T-helper 17 cell (primary cell): ENCODE results near the gene ECSIT. TPM values are rescaled to one million over a fixed set of nuclear protein-coding genes. Genes with fewer than 3 reads are reported as not detected.

ENCODE experiments used
- ATAC-seq: fragments of 150-1000 bp; cut with Tn5 transposase; 2 replicates; pipeline ENCODE4 v1.10.0; 2021; ENCODE audit warnings: mild to moderate bottlenecking, moderate library complexity
- DNase-seq, 3 donors: peaks; one replicate each; pipeline versions ENCODE4 v3.0.0 to v3.0.0-alpha.2; 2020 to 2021
- H3K9me3 ChIP-seq: one replicate; pipeline ENCODE4 v1.7.0; 2013; ENCODE audit warnings: low read length, mild to moderate bottlenecking; ENCODE audit not compliant: control insufficient read depth, poor library complexity, severe bottlenecking
- H3K27ac Mint-ChIP-seq: one replicate; pipeline ENCODE4 v1.8.0; 2022; ENCODE audit warnings: mild to moderate bottlenecking, moderate library complexity, mixed read lengths
- H3K27me3 Mint-ChIP-seq: one replicate; pipeline ENCODE4 v1.8.0; 2022; ENCODE audit warnings: mixed read lengths
- H3K36me3 Mint-ChIP-seq: one replicate; pipeline ENCODE4 v1.8.0; 2022; ENCODE audit warnings: low read depth, mixed read lengths
- H3K4me1 Mint-ChIP-seq: one replicate; pipeline ENCODE4 v1.8.0; 2022; ENCODE audit warnings: mild to moderate bottlenecking, mixed read lengths
- H3K4me3 Mint-ChIP-seq: one replicate; pipeline ENCODE4 v1.8.0; 2022; ENCODE audit warnings: mild to moderate bottlenecking, moderate library complexity, mixed read lengths
- total RNA-seq, 4 donors: library from RNA in 2 of 4; stranded (reverse) in 2 of 4; gene quantifications; one replicate each; pipeline ENCODE4 v1.2.3 and lab custom pipeline; 2022 to 2026

Gene ECSIT
- total RNA-seq, 2 donors from 2014 or later = 22.6 to 23.9 TPM

GRCh38 chr19:11558881-11559828, 30.2 kb upstream of the ECSIT start, which contains the start of gene ELOF1:
Gene ELOF1, minus strand, starts transcription at chr19:11559230. Its CDS starts 4,883 bp downstream, at chr19:11554347.
- Mint-ChIP-seq H3K27me3 (no peaks in the 10 kb centered on the region), H3K4me1 (peaks cover 40% of the 10 kb centered on the region), H3K36me3 (peaks cover 6% of the 10 kb centered on the region), H3K4me3 (peak within 1 kb of the TSS; percentile 98), H3K27ac (peak within 1 kb of the TSS; percentile 86)
- DNase-seq (peak; percentile 92 to 94 (median 93)), ATAC-seq (peak; percentile 94)
- H3K9me3 ChIP-seq = no peaks in the 10 kb centered on the region

GRCh38 chr19:11556634-11557420, 27.9 kb upstream of the ECSIT start:
- H3K9me3 ChIP-seq = no peaks in the 10 kb centered on the region
- Mint-ChIP-seq H3K4me3 (peak overlapping the region; percentile 78), H3K36me3 (peaks cover 6% of the 10 kb centered on the region), H3K27me3 (no peaks in the 10 kb centered on the region), H3K27ac (peak overlapping the region; percentile 72), H3K4me1 (peaks cover 40% of the 10 kb centered on the region)
- no peak for DNase-seq
- ATAC-seq = no peak

DNA sequence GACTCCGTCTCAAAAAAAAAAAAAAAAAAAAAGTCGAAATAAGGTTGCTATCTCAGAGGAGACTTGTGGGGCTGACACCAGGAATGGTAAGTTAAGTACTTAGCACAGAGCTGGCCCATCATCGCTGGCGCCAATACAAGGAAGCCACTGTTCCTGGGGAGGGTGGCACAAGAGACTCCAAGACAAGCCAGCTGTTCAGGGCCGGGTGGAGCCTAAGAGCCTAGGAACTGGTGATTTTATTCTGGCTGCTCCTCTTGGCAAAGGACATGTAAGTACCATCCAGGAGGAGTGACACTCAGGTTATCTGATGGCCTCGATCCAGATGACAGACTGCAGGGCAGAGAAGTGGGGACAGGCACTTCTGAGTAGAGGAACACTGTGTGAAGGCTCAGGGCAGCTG, 26.3 kb upstream of the ECSIT start:
- Mint-ChIP-seq H3K27ac (no peak overlapping the region), H3K4me3 (peak overlapping the region; percentile 50), H3K4me1 (peaks cover 34% of the 10 kb centered on the region), H3K36me3 (peaks cover 6% of the 10 kb centered on the region), H3K27me3 (no peaks in the 10 kb centered on the region)
- no peaks in the 10 kb centered on the region for H3K9me3 ChIP-seq
- DNase-seq = no peak
- ATAC-seq = no peak

GRCh38 chr19:11554160-11554559, 25.2 kb upstream of the ECSIT start:
- H3K9me3 ChIP-seq = no peaks in the 10 kb centered on the region
- H3K27ac Mint-ChIP-seq = peak overlapping the region; percentile 34
- H3K36me3 Mint-ChIP-seq = peaks cover 4% of the 10 kb centered on the region
- peaks cover 30% of the 10 kb centered on the region for H3K4me1 Mint-ChIP-seq
- no peak for DNase-seq
- no peaks in the 10 kb centered on the region for H3K27me3 Mint-ChIP-seq
- no peak for ATAC-seq
- H3K4me3 Mint-ChIP-seq = peak overlapping the region; percentile 70

- Mint-ChIP-seq H3K27me3 (no peaks in the 10 kb centered on the region), H3K36me3 (peaks cover 3% of the 10 kb centered on the region), H3K27ac (peak overlapping the region; percentile 34), H3K4me1 (peaks cover 23% of the 10 kb centered on the region), H3K4me3 (no peak overlapping the region)
- ATAC-seq (no peak), DNase-seq (no peak)
- no peaks in the 10 kb centered on the region for H3K9me3 ChIP-seq
Measured at GRCh38 chr19:11552666-11553372, 23.9 kb upstream of the ECSIT start.

DNA sequence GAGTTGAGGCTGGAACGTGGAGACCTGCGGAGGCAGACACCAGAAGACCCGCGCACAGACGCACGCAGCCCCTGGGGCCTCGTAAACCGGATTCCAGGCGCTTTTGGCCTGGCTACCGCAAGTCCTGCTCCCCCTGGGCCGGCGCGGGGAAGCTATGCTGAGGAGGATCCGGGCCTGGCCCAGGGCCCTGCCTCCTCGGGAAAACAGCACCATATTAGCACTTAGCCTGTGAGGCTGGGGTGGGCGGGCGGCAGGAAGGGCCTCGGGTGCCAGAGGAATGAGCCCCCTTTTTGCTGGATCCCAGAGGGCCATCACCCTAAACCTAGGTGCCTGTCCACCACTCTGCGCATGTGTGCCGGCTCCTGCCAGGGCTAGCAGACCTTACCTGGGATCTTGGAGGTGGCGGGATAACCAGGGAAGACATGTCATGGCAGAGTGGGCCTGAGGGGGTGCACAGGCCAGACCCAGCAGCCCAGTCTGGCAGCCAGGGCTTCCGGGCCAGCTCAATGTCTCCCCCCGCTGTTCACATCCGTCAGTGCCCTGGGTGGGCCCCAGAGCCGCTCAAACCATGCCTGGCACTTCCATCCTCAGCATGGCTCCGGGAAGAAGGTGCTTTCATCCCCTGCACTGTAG, 22.8 kb upstream of the ECSIT start:
- Mint-ChIP-seq H3K4me1 (peaks cover 17% of the 10 kb centered on the region), H3K36me3 (peaks cover 3% of the 10 kb centered on the region), H3K27ac (no peak overlapping the region), H3K4me3 (no peak overlapping the region), H3K27me3 (no peaks in the 10 kb centered on the region)
- ATAC-seq = no peak
- no peak for DNase-seq
- H3K9me3 ChIP-seq = no peaks in the 10 kb centered on the region

- ATAC-seq = no peak
- no peaks in the 10 kb centered on the region for H3K27me3 Mint-ChIP-seq
- H3K4me3 Mint-ChIP-seq = no peak overlapping the region
- no peak for DNase-seq
- no peaks in the 10 kb centered on the region for H3K36me3 Mint-ChIP-seq
- H3K4me1 Mint-ChIP-seq = peaks cover 5% of the 10 kb centered on the region
- no peaks in the 10 kb centered on the region for H3K9me3 ChIP-seq
- no peak overlapping the region for H3K27ac Mint-ChIP-seq
Measured at GRCh38 chr19:11550265-11550664, 21.3 kb upstream of the ECSIT start.

- no peak overlapping the region for H3K27ac Mint-ChIP-seq
- no peaks in the 10 kb centered on the region for H3K36me3 Mint-ChIP-seq
- no peaks in the 10 kb centered on the region for H3K27me3 Mint-ChIP-seq
- no peak overlapping the region for H3K4me3 Mint-ChIP-seq
- H3K9me3 ChIP-seq = no peaks in the 10 kb centered on the region
- DNase-seq (no peak), ATAC-seq (no peak)
- H3K4me1 Mint-ChIP-seq = peaks cover 5% of the 10 kb centered on the region
Measured at GRCh38 chr19:11549386-11549953, 20.5 kb upstream of the ECSIT start.

DNA sequence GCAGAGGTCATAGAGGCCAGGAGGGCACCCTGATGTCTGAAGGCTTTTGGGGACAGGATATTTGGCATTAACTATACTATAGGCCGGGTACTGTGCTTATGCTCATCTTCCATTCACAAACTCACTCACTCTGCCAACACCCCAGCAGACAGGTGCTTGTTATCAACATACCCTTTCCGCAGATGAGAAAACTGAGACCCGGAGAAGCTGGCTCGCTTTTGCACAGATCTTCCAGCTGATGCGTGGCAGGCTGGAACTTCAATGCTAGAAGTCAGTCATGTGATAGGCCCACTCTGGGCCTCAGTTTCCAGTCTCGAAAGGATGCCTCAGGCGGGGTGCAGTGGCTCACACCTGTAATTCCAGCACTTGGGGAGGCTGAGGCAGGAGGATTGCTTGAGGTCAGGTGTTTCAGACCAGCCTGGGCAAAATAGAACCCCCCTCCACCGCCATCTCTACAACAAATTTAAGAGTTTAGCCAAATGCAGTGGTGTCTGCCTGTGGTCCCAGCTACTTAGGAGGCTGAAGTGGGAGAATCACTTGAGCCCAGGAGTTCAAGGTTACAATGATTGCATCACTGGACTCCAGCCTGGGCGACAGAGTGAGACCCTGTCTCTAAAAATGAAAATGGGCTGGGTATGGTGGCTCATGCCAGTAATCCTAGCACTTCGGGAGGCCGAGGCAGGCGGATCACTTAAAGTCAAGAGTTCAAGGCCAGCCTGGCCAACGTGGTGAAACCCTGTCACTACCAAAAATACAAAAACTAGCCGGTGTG, 19.2 kb upstream of the ECSIT start:
- no peak overlapping the region for H3K4me3 Mint-ChIP-seq
- H3K4me1 Mint-ChIP-seq = peaks cover 3% of the 10 kb centered on the region
- ATAC-seq = no peak
- DNase-seq = no peak
- H3K36me3 Mint-ChIP-seq = no peaks in the 10 kb centered on the region
- H3K27ac Mint-ChIP-seq = no peak overlapping the region
- no peaks in the 10 kb centered on the region for H3K9me3 ChIP-seq
- H3K27me3 Mint-ChIP-seq = peaks cover 8% of the 10 kb centered on the region

DNA sequence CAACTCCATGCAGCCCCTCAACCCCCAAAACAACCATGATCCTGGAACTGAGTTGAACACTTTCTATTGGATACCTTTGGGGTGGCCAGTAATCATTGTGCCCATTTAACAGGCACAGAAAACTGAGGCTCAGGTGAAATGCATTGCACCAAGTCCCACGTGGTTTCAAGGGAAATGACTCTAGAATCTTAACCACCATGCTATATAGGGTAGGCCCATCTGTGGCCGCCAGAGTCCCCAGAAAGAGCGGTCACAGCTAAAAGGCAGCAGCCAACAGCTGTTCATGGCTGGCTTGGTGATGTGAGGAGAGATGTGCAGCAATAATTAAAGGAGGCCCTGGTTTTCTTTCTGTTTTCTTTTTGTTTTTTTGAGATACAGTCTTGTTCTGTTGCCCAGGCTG, 12.3 kb upstream of the ECSIT start:
- DNase-seq (no peak), ATAC-seq (no peak)
- Mint-ChIP-seq H3K27ac (no peak overlapping the region), H3K27me3 (peaks cover 32% of the 10 kb centered on the region), H3K36me3 (peaks cover 2% of the 10 kb centered on the region), H3K4me3 (no peak overlapping the region), H3K4me1 (peaks cover 5% of the 10 kb centered on the region)
- H3K9me3 ChIP-seq = no peaks in the 10 kb centered on the region

- H3K27me3 Mint-ChIP-seq = peaks cover 32% of the 10 kb centered on the region
- peaks cover 2% of the 10 kb centered on the region for H3K36me3 Mint-ChIP-seq
- no peak overlapping the region for H3K4me3 Mint-ChIP-seq
- peaks cover 4% of the 10 kb centered on the region for H3K4me1 Mint-ChIP-seq
- ATAC-seq (no peak), DNase-seq (no peak)
- H3K27ac Mint-ChIP-seq = no peak overlapping the region
- no peaks in the 10 kb centered on the region for H3K9me3 ChIP-seq
Measured at GRCh38 chr19:11540645-11541044, 11.7 kb upstream of the ECSIT start.
